Activated T-cell treated with anti-CD3 and anti-CD28 coated beads, Interleukin-2, amount 50 U/mL, for 4 hours (primary cell): ENCODE results near the gene APOA1. TPM values are rescaled to one million over a fixed set of nuclear protein-coding genes. Genes with fewer than 3 reads are reported as not detected.

Source experiments
- ATAC-seq, 2 donors: fragments of 200-7000 bp; cut with Tn5 transposase; one replicate each; pipeline ENCODE4 v1.10.0; 2021
- DNase-seq: peaks from one replicate; pipeline ENCODE4 v3.0.0-alpha.2; 2020
- H3K27me3 Mint-ChIP-seq: one replicate; pipeline ENCODE4 v1.8.0; 2021; ENCODE audit warnings: low read depth, mixed read lengths
- H3K36me3 Mint-ChIP-seq: one replicate; pipeline ENCODE4 v1.8.0; 2022; ENCODE audit warnings: mixed read lengths; ENCODE audit not compliant: insufficient read depth
- H3K4me1 Mint-ChIP-seq: one replicate; pipeline ENCODE4 v1.8.0; 2021; ENCODE audit warnings: low read depth, mixed read lengths
- H3K4me3 Mint-ChIP-seq: one replicate; pipeline ENCODE4 v1.8.0; 2021; ENCODE audit warnings: mild to moderate bottlenecking, moderate library complexity, mixed read lengths
- H3K9me3 Mint-ChIP-seq: one replicate; pipeline ENCODE4 v1.8.0; 2021; ENCODE audit warnings: mixed read lengths
- total RNA-seq, 3 donors: library from RNA; stranded (reverse); gene quantifications; one replicate each; pipeline ENCODE4 v1.2.1, GENCODE V29; 2021

APOA1 gene
- total RNA-seq: 1 to 10 TPM; 1.4 to 2.9 (median 2.1) TPM

DNA sequence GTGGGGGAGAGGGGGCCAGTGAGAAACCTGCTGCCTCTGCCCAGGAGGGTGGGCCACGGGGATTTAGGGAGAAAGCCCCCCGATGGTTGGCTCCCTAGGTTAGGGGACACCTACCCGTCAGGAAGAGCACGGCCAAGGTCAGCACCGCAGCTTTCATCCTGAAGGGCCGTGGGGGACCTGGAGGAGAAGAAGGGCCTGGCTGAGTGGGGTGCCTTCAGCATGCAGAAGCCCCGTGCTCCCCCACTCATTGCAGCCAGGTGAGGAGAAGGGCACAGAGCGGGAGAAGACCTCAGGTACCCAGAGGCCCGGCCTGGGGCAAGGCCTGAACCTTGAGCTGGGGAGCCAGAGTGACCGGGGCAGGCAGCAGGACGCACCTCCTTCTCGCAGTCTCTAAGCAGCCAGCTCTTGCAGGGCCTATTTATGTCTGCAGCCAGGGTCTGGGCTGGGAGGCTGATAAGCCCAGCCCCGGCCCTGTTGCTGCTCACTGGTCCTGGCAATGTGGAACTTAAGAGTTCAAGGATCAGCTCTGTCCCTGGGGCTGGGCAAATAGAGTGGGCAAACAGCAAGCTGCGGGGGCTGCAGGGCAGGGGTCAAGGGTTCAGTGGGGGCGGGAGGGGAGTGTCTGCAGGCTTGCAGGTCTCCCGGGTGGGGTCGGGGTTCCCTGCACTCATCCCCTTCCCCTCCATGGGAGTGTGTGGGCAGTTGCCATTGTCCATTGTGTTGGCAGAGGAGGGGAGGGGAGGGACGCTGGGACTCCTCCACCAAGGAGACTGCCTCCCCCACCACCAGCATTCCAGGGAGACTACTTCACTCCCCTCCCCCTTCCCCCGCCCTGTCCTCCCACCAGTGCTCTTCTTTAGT, at the start of gene APOA1:
Gene APOA1 (minus strand): TSS at position 392 of the 861 bp plus-strand sequence. CDS start 235 bp downstream, at position 157.
- ATAC-seq: no peak
- no peaks in the 10 kb centered on the region for H3K27me3 Mint-ChIP-seq
- no peak for DNase-seq
- H3K36me3 Mint-ChIP-seq: no peaks in the 10 kb centered on the region
- H3K4me3 Mint-ChIP-seq: no peak within 1 kb of the TSS
- H3K9me3 Mint-ChIP-seq: no peaks in the 10 kb centered on the region
- H3K4me1 Mint-ChIP-seq: peaks cover 8% of the 10 kb centered on the region

DNA sequence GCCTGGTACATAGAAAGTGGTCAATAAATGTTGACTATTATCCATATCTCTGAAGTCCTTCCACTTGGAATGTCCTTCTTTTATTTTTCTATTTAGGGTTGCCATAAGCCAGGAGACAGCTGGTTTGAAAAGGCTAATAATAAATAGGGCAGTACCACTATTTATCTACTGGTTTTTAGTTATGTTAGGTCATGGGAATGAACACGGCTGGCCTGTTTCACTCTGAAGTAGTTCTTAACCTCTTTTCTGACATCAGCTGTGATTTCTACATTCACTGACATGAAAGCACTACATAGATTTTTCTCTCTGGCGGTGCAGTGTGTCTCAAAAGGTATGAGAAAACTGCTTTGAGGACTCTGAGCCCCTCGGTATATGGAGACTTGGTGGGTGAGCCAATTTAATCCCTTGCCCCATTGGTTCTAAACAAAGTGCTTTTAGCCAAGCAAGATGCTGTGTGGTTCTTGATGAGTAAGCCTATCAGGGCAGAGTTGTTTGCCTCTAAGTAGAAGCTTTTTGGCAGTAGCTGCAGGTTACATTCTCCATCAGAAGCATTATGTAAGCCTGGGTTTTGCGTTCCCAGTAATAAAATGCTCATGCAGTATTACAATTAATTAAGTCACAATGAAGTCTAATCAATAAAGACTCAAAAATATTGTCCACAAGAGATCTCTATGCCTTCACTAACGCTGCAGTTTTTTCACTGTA, 48.7 kb upstream of the APOA1 start:
- Mint-ChIP-seq H3K36me3 (peaks cover 19% of the 10 kb centered on the region), H3K27me3 (no peaks in the 10 kb centered on the region), H3K9me3 (no peaks in the 10 kb centered on the region), H3K4me3 (no peak overlapping the region), H3K4me1 (peaks cover 20% of the 10 kb centered on the region)
- no peak for ATAC-seq
- DNase-seq: no peak

DNA sequence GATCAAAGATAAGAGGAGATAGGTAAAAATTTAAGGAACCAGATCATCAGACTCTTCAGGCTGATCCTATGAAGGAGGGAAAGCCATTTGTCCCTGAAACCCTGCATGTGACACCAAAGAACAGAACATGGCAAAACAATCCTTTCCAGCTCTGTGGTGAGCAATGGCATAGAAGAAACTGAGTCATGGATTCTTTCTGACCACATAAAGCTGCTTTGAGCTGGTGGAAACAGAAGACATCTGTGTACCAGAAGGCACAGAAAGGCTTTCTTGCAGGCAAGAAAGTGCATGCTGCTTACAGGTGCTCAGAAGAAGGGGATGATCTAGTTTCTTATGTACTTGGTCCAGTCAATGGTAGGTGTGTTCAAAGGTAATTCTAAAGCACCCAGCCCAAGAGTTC, 45.0 kb upstream of the APOA1 start:
- Mint-ChIP-seq H3K4me1 (peaks cover 17% of the 10 kb centered on the region), H3K36me3 (peaks cover 19% of the 10 kb centered on the region), H3K27me3 (no peaks in the 10 kb centered on the region)

GRCh38 chr11:116881143-116881542, 43.7 kb upstream of the APOA1 start:
- no peak for DNase-seq
- ATAC-seq: no peak
- Mint-ChIP-seq H3K4me3 (no peak overlapping the region), H3K36me3 (peaks cover 18% of the 10 kb centered on the region), H3K4me1 (peaks cover 17% of the 10 kb centered on the region), H3K9me3 (no peaks in the 10 kb centered on the region), H3K27me3 (no peaks in the 10 kb centered on the region)

More for the DNA sequence above, 45.0 kb upstream of the APOA1 start:
- ATAC-seq (peak; percentile 89 to 90), DNase-seq (no peak)
- no peak overlapping the region for H3K4me3 Mint-ChIP-seq
- H3K9me3 Mint-ChIP-seq: no peaks in the 10 kb centered on the region

DNA sequence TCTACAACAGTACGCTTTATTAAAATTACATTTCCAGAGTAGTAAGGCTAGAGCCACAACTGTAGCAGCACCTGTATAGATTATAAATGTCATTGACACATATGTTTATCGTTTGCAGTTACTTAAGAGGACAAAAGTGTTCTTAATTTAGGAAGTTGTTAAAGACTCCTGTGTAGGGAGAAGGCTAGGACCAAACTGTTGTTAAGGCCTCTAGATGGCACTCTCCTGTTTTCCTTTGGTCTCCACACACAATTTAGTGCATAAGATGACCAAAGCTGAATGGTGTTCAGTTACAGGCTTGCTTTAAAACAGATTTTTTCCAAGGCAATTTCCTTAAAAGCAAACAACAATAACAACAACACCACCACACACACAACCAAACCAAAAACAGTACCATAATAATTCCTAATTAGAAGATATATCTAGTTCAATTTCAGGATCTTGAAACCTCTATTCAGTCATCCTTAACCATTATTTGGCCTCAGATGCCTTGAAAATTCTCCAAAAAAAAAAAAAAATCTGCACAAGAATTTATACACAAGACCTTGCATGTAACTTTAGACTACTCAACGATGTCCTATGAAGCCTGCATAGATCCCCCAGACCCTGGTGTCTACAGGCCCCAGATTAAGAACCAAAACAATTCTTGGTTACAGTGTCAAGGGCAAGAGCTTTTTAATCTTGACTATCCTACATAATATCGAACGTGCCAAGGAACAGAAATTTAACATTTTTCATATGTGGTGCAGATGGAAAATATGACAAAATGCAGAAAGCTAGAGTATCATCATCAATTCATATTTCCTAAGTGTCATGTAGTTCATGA, 42.6 kb upstream of the APOA1 start:
- no peaks in the 10 kb centered on the region for H3K27me3 Mint-ChIP-seq
- ATAC-seq (peak; percentile 69 to 71), DNase-seq (no peak)

DNA sequence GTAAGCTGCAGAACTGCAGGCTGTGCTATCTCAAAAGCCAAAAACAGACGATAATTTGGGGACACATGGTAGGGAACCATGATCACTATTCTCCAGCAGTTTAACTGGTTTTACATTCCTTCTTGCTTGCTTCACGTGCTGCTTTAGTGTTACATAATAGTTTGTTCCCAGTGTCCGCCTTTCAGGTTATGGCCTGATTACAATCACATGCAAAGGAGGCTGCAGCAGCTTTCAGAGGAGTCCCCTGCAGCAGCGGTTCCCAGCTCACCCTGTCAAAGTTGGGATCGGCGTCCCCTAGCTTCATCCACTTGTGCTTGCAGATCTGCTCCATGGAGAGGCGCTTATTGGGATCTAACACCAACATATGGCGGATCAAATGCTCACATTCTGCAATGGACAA, 39.2 kb upstream of the APOA1 start:
- DNase-seq (no peak), ATAC-seq (no peak)
- H3K4me1 Mint-ChIP-seq: peaks cover 13% of the 10 kb centered on the region
- H3K27me3 Mint-ChIP-seq: no peaks in the 10 kb centered on the region
- H3K4me3 Mint-ChIP-seq: no peak overlapping the region
- H3K36me3 Mint-ChIP-seq: peaks cover 33% of the 10 kb centered on the region
- H3K9me3 Mint-ChIP-seq: no peaks in the 10 kb centered on the region

More for the DNA sequence above, 42.6 kb upstream of the APOA1 start:
- no peak overlapping the region for H3K4me3 Mint-ChIP-seq
- peaks cover 21% of the 10 kb centered on the region for H3K36me3 Mint-ChIP-seq
- no peaks in the 10 kb centered on the region for H3K9me3 Mint-ChIP-seq
- peaks cover 17% of the 10 kb centered on the region for H3K4me1 Mint-ChIP-seq

- Mint-ChIP-seq H3K36me3 (peaks cover 42% of the 10 kb centered on the region), H3K4me3 (no peak overlapping the region), H3K9me3 (no peaks in the 10 kb centered on the region), H3K4me1 (peaks cover 5% of the 10 kb centered on the region), H3K27me3 (no peaks in the 10 kb centered on the region)
- DNase-seq: no peak
- no peak for ATAC-seq
Observed at GRCh38 chr11:116875194-116875593, 37.8 kb upstream of the APOA1 start.

DNA sequence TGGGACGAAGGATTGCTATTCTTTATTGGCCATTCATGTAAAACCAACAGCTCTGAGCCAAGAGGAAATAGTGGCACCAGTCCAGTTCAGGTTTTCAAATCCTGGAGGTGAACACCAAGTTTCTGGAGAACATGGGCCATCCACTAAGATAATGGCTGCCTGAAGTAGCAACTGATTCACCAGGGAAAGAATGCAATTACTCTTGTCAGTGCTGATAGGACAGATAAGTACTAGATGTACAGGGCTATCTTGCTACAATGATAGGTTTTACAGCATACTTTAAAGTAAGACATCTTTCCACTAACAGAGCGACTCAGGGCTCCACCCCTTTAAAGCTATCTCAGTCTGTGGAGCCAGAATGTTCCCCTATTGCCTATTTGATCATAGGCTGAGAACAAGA, 36.8 kb upstream of the APOA1 start:
- H3K4me3 Mint-ChIP-seq: no peak overlapping the region
- no peaks in the 10 kb centered on the region for H3K9me3 Mint-ChIP-seq
- H3K4me1 Mint-ChIP-seq: no peaks in the 10 kb centered on the region
- H3K27me3 Mint-ChIP-seq: no peaks in the 10 kb centered on the region
- DNase-seq (no peak), ATAC-seq (no peak)
- H3K36me3 Mint-ChIP-seq: peaks cover 47% of the 10 kb centered on the region

DNA sequence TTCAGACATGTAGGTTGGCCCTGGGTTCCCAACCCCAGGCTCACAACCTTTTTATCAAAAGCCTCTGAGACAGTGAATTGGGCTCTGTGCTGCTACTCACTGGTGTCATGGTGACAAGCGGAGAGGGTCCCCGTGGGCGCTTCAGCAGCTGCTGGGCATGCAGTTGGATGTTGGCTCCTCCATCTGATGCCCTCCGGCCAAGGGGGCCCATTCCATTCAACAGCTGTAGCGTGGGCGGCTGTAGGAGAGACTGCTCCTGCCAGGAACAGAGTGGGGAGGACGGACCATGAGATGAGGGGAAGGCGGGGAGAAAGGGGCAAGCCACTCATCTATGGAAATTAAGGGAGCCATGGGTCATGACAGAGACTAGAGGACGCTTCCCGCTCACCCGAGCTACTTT, 36.0 kb upstream of the APOA1 start:
- peaks cover 48% of the 10 kb centered on the region for H3K36me3 Mint-ChIP-seq
- H3K9me3 Mint-ChIP-seq: no peaks in the 10 kb centered on the region
- H3K4me1 Mint-ChIP-seq: no peaks in the 10 kb centered on the region

DNA sequence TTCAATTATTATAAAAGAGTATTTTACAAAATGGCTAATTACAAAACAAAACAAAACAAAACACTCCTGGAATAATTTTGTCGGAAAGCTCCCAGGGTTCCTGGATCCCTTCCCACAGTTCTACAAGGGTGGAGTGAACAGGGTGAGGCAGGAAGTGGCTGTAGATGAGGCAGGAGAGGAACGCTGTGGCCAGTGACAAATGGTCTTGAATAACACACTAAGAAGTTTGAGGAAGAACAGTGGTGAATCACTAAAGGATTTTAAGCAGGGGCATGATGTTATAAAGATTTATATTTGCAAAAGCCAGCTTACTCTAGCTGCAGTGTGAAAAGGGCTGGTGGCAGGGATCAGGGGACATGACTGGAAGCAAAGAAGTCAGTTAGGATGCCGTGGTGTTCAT, 33.8 kb upstream of the APOA1 start:
- no peak for ATAC-seq
- Mint-ChIP-seq H3K27me3 (no peaks in the 10 kb centered on the region), H3K4me1 (no peaks in the 10 kb centered on the region), H3K4me3 (no peak overlapping the region), H3K36me3 (peaks cover 60% of the 10 kb centered on the region), H3K9me3 (no peaks in the 10 kb centered on the region)
- DNase-seq: no peak

More for the DNA sequence above, 36.0 kb upstream of the APOA1 start:
- Mint-ChIP-seq H3K27me3 (no peaks in the 10 kb centered on the region), H3K4me3 (no peak overlapping the region)
- ATAC-seq: no peak
- DNase-seq: no peak

GRCh38 chr11:116870054-116870453, 32.6 kb upstream of the APOA1 start:
- no peak for ATAC-seq
- H3K27me3 Mint-ChIP-seq: no peaks in the 10 kb centered on the region
- no peak for DNase-seq
- H3K36me3 Mint-ChIP-seq: peaks cover 62% of the 10 kb centered on the region
- H3K4me1 Mint-ChIP-seq: no peaks in the 10 kb centered on the region
- no peaks in the 10 kb centered on the region for H3K9me3 Mint-ChIP-seq
- H3K4me3 Mint-ChIP-seq: no peak overlapping the region

GRCh38 chr11:116869610-116870009, 32.2 kb upstream of the APOA1 start:
- Mint-ChIP-seq H3K4me1 (no peaks in the 10 kb centered on the region), H3K4me3 (no peak overlapping the region), H3K36me3 (peaks cover 60% of the 10 kb centered on the region), H3K27me3 (no peaks in the 10 kb centered on the region), H3K9me3 (no peaks in the 10 kb centered on the region)
- ATAC-seq (no peak), DNase-seq (no peak)

GRCh38 chr11:116868066-116868465, 30.6 kb upstream of the APOA1 start:
- H3K9me3 Mint-ChIP-seq: no peaks in the 10 kb centered on the region
- H3K4me3 Mint-ChIP-seq: no peak overlapping the region
- ATAC-seq (no peak), DNase-seq (no peak)
- H3K4me1 Mint-ChIP-seq: no peaks in the 10 kb centered on the region
- H3K27me3 Mint-ChIP-seq: no peaks in the 10 kb centered on the region
- H3K36me3 Mint-ChIP-seq: peaks cover 67% of the 10 kb centered on the region

GRCh38 chr11:116867619-116868018, 30.2 kb upstream of the APOA1 start:
- DNase-seq (no peak), ATAC-seq (no peak)
- Mint-ChIP-seq H3K4me1 (no peaks in the 10 kb centered on the region), H3K36me3 (peaks cover 64% of the 10 kb centered on the region), H3K9me3 (no peaks in the 10 kb centered on the region), H3K27me3 (no peaks in the 10 kb centered on the region), H3K4me3 (no peak overlapping the region)
